ENCODE results near the gene LRRC32.
A peak's percentile ranks its signal among the peaks of the same experiment; 100 is the strongest.
"Not testable (repeated sequence)": the region's sequence is repeated elsewhere in the genome, so short reads cannot be mapped to it uniquely, and the experiment has no call there.

LRRC32 gene

DNA sequence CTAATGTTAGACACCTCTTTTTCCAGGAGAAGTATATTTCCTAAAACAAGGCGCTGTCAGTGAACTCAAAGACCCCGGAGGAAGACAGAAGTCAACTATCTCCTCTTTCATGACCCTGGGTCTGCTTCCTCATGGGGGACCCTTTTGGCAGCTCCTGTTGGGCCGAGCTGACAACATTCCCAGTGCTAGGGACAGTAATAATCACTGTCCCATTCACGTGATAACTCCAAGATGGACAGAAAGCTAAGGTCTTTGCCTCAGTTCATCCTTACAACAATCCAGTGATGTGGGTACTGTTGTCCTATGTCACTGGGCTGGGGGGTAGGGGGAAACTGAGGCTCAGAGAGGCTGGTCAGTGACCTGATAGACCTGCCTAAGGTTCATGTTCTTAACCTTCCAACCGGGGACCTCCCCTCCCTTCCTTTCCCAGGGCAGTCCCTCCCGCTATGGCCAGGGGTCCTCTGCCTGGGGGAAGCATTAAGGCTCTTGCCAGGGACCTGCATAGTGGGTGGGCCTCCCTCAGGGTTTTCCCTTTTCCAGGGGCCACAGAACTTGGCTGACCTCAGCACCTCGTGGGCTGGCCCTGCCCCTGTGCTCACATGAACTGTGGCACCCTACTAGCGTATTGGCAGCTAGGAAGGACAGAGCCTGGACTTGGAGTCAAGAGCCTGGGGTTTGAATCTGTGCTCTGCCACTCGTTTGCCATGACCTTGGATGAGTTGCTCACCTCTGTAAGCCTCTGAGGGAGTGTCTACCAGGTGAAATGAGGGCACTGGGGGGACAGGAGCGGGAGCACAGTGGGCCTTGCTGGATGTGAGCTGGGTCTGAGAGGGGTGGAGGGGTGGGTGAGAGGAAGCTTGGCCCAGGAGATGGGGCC lies 53.6 kb downstream of the LRRC32 start:
- no peak for DNase-seq

DNA sequence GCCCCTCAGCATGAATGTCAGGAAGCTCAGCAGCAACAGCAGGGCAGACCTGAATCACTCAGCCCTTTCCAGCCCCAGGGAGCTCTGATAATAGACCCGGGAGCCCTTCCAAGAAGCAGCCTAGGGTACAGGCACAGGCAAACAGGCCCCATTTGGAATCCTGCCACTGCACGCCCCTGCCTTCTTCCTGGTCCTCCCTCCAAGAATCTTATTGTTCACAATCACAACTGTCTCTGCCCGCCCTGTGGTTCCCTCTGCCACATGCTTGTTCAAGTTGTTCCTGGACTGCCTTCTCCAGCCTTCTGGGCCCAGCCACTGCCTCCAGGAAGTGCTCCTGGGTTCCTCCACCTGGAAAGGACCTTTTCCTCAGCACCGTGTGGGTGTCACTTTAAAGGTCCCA lies 54.6 kb downstream of the LRRC32 start:
- peak in 1 of 58 donors; percentile 20 for DNase-seq

DNA sequence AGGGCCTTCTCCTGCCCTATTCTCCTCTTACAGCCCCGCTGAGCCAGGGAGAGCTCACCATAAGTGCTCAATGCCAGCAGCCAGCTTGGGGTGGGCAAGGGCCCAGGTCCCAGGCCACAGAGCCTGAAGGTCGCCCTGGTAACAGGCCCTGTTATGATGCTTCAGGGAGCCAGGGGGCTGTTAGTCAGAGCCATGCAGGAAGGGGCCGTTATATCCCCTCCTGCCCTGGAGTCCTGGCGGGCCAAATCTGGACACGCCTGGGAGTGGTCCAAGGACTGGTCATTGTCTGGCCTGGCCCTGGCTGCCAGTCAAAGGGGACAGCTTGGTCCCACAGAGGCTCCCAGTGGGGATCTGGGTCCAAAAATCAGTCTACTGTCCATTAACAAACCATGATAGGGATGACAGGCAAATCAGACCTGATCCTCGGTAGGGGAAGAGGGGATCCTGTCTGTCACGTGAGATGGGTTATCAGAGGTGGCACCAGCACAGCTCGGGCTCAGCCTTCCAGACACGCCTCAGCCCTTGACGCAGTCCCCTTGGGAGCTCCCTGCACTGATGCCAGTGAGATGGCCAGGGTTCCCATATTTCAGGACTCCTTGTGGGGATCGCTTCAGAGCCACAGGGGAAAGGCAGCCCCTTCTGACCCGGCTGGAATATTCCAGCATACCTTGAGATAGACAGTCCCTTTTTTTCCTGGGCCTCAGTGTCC lies 55.9 kb downstream of the LRRC32 start:
- DNase-seq = peak in 4 of 58 donors; percentile 25 to 54 (median 29)

DNA sequence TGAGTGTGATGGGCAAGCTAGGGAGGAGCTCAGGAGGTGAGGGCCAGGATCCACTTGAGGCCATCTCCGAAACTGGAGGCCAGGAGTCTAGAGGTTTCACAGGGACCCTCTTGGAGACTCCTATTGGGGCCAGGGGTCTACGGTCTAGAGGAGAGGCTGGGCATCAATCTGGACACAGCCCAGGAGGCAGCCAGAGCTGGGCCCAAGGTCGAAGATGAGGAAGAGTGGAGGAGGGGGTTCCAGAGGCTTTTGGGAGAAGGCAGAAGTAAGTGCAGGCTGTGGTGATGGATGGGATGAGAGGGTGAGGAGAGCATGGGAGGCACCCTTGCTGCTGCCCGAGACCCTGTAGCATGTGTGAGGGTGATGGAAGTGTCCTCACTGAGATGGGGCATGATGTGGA lies 56.6 kb downstream of the LRRC32 start:
- DNase-seq = no peak

DNA sequence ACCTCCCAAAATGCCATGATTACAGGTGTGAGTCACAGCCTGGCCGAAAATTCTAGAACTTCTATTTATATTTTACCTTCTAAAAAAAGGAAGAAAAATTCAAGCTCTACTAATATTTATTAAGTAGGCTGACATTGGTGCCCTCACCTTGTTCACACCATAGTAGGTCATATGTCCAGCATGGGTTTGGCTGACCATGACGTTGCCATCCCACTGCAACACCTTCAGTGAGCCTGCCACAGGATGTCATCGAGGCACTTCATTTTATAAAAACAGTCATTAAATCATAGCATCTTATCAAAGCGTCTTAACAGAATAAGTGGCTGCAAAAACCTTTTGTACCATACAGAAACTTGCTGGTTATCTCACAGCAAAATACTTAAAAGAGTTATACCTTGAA lies 58.3 kb downstream of the LRRC32 start:
- DNase-seq = no peak

DNA sequence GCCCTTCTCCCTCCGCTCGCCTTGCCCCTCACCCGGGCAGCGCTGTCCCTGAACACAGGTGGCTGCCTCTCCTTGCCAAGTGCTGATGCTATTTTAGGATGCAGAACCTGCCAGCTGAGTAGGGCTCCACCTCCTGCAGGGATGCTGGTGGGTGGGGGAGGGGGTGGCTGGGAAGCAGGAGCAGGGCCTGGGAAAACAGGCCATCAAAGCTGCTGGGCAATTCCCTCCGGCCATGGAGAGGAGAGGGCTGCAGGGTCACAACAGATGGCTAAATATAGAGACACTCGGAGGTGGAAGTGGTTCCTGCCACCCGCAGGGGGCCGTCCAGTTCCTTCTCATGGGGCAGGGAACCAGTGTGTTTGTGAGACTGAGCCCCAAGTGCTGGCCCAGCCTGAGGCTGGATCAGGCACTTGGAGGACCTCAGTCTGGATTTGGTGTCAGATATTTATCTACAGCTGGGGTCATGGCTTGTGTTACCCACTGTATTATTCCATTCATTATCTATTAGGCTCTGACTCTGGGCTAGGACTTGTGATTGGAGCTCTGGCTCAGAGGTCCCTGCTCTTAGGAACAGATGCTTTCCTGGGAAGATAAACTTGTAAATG lies 59.6 kb downstream of the LRRC32 start:
- peak in 1 of 58 donors; percentile 16 for DNase-seq

DNA sequence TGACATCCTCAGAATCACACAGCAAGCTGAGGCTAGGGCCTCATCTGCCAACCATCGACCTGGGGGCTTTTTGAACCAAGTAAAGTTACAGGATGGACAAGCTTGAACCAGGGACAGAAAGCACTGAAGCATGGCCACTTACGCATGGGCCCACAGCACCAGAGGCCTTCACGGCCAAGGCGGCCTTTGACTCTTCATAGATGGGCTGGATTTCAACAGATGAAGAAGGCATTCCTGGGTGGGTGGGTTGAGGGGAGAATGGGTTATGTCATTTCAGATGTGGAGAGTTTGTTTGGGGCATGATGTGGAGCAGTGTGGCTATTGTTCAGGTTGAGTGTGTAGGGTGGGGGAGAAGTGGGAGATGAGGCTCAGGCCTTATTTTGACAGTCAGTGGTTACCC lies 60.2 kb downstream of the LRRC32 start:
- DNase-seq = no peak

DNA sequence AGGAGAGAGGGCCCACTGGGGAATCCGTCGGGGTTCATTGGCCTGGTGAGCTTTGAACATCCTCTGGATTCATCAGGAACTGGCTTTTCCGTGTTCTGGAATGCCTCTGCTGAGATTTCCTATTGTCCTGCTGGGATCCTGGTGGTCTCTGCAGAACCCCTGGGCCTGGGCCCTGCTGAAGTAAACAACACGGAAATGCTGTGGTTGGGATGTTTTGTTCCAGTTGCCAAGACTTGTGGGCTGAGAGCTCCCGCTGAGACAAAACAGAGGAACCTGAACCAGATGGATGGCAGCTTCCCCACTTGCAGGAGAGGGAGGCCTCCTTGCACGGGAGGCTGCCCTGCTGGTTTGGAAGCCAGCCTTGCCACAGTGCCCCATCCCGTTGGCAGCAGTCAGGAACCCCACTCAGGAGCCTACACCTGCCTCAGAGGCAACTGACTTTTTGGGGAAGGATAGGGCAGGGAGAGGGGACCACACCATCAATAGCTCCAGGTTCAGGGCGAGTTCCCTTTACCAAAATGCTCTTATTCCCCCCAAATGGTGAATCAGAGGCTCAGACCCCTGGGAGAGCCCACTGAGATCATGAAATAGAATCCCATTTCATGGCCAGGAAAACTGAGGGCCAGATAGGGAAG lies 60.7 kb downstream of the LRRC32 start:
- DNase-seq = no peak

DNA sequence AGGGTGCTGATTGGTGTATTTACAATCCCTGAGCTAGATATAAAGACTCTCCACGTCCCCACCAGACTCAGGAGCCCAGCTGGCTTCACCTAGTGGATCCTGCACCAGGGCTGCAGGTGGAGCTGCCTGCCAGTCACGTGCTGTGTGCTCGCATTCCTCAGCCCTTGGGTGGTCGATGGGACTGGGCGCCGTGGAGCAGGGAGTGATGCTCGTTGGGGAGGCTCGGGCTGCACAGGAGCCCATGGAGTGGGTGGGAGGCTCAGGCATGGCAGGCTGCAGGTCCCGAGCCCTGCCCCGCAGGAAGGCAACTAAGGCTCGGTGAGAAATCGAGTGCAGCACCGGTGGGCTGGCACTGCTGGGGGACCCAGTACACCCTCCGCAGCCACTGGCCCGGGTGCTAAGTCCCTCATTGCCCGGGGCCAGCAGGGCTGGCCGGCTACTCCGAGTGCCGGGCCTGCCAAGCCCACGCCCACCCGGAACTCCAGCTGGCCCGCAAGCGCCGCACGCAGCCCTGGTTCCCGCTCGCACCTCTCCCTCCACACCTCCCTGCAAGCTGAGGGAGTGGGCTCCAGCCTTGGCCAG lies 61.6 kb downstream of the LRRC32 start:
- not testable (repeated sequence) for DNase-seq

DNA sequence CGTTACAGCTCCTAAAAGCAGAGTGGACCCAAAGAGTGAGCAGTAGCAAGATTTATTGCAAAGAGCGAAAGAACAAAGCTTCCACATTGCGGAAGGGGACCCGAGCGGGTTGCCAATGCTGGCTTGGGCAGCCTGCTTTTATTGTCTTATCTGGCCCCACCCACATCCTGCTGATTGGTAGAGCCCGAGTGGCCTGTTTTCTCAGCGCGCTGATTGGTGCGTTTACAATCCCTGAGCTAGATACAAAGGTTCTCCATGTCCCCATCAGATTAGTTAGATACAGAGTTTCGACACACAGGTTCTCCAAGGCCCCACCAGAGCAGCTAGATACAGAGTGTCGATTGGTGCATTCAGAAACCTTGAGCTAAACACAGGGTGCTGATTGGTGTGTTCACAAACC lies 62.3 kb downstream of the LRRC32 start:
- DNase-seq = not testable (repeated sequence)

Data from anterior cingulate cortex (tissue), 58 donors.